AG09319 (cell line): ENCODE data around the gene GAS7.
A peak's percentile ranks its signal among the peaks of the same experiment; 100 is the strongest.

ENCODE experiments used
- DNase-seq: peaks from one replicate; pipeline ENCODE4 v3.0.0-alpha.2; 2010; ENCODE audit warnings: low read depth; ENCODE audit errors: extremely low read depth
- CTCF ChIP-seq: IDR thresholded peaks from 2 replicates; pipeline ENCODE4 v1.5.1; 2011; ENCODE audit warnings: low read depth, mild to moderate bottlenecking, inconsistent platforms, low read length, moderate library complexity

The GAS7 gene

GRCh38 chr17:10195090-10195805 is 3.2 kb downstream of the GAS7 start:
- no peak for DNase-seq
- TF ChIP-seq CTCF = no peak

- no peak for DNase-seq
Measured at GRCh38 chr17:10193632-10194031, 4.8 kb downstream of the GAS7 start.

GRCh38 chr17:10192972-10193371 is 5.4 kb downstream of the GAS7 start:
- no peak for TF ChIP-seq CTCF

More at GRCh38 chr17:10193632-10194031, 4.8 kb downstream of the GAS7 start:
- no peak for TF ChIP-seq CTCF

GRCh38 chr17:10192461-10192860 is 5.9 kb downstream of the GAS7 start:
- DNase-seq = no peak
- no peak for TF ChIP-seq CTCF

More at GRCh38 chr17:10192972-10193371, 5.4 kb downstream of the GAS7 start:
- DNase-seq = peak; percentile 30

GRCh38 chr17:10187456-10187855 is 10.9 kb downstream of the GAS7 start:
- TF ChIP-seq CTCF = no peak
- no peak for DNase-seq

GRCh38 chr17:10186771-10187410 is 11.5 kb downstream of the GAS7 start:
- no peak for TF ChIP-seq CTCF
- no peak for DNase-seq

GRCh38 chr17:10183931-10184930 is 14.2 kb downstream of the GAS7 start:
- DNase-seq = no peak
- TF ChIP-seq CTCF = no peak
